Measurements from ENCODE around the gene SAP30BP. TPM values are rescaled to one million over a fixed set of nuclear protein-coding genes. Genes with fewer than 3 reads are reported as not detected.

Gene SAP30BP
- total and polyA plus RNA-seq, 2 donors (not counting 3 experiments of a cell fraction or from before 2014, with no cell fraction given) = 116 to 151 TPM

DNA sequence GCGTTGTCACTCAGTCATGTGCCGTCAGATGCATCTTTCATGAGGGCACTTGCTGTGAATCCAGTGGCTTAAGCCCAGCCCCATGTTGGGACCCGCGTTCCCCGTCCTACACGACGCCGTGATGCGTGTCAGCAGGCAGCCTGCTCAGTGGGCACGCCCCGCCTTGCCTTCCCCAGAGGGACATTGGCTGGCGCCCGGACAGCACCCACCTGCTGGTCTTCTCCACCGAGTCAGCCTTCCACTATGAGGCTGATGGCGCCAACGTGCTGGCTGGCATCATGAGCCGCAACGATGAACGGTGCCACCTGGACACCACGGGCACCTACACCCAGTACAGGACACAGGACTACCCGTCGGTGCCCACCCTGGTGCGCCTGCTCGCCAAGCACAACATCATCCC, 62.9 kb downstream of the SAP30BP start:
- no peak overlapping the region for H3K4me3 ChIP-seq (replicated peaks in 1 of 3; ENCODE audit: insufficient read depth in 1 of 3, low read depth in 1 of 3, low read length in 3 of 3)
- TF ChIP-seq FOS (IDR thresholded peaks at IDR 0.05; ENCODE audit: borderline replicate concordance, insufficient read depth, low read length) = no peak
- H3K4me2 ChIP-seq (ENCODE audit: insufficient read depth, low read length) = no peak overlapping the region
- no TSS peak for BruUV-seq (replicated peaks)
- H3K9ac ChIP-seq (replicated peaks; ENCODE audit: extremely low read depth, insufficient read depth, low read length) = no peak overlapping the region
- FAIRE-seq (no peak), DNase-seq (ENCODE audit: low read depth, low spot score) (no peak)
- ChIA-PET POLR2A (interaction anchor here (0.6 kb wide), 1 partner anchor 48 kb away, joined by 4 read pairs; no protein-coding TSS in a partner anchor), CTCF (interaction anchor here (0.8 to 1.6 kb wide), 7 partner anchors 8 to 97 kb away, joined by 3 to 15 read pairs (median 4); partner anchors contain the start of gene SMIM5)
- no peaks in the 10 kb centered on the region for H3K27me3 ChIP-seq (ENCODE audit: control insufficient read depth in 2 of 2, insufficient read depth in 2 of 2, low read length in 2 of 2)
- no peak overlapping the region for H3K27ac ChIP-seq (ENCODE audit: insufficient read depth, low read depth, low read length)
- H3K9me1 ChIP-seq (replicated peaks; ENCODE audit: control insufficient read depth, extremely low read depth, insufficient read depth, low read length) = no peaks in the 10 kb centered on the region
- H4K20me1 ChIP-seq (replicated peaks; ENCODE audit: control insufficient read depth, extremely low read depth, insufficient read depth, low read length) = no peaks in the 10 kb centered on the region
- dilution Hi-C loops (cut with MboI; ENCODE audit: extremely low pct_ligation_motif_present, low sequenced_read_pairs) = no loop called here
- no peak overlapping the region for H2AFZ ChIP-seq (ENCODE audit: low read depth, low read length)
- H3K4me1 ChIP-seq (ENCODE audit: control insufficient read depth, extremely low read depth, insufficient read depth, low read length) = no peaks in the 10 kb centered on the region
- no peaks in the 10 kb centered on the region for H3K9me3 ChIP-seq (replicated peaks; ENCODE audit: control insufficient read depth, insufficient read depth, low read length)
- no peaks in the 10 kb centered on the region for H3K36me3 ChIP-seq (ENCODE audit: control insufficient read depth in 2 of 2, extremely low read depth in 1 of 2, insufficient read depth in 2 of 2, low read length in 2 of 2)
- intact Hi-C loops (cut with micrococcal nuclease) = no loop called here
- H3K79me2 ChIP-seq (ENCODE audit: control insufficient read depth, insufficient read depth, low read length) = no peaks in the 10 kb centered on the region

DNA sequence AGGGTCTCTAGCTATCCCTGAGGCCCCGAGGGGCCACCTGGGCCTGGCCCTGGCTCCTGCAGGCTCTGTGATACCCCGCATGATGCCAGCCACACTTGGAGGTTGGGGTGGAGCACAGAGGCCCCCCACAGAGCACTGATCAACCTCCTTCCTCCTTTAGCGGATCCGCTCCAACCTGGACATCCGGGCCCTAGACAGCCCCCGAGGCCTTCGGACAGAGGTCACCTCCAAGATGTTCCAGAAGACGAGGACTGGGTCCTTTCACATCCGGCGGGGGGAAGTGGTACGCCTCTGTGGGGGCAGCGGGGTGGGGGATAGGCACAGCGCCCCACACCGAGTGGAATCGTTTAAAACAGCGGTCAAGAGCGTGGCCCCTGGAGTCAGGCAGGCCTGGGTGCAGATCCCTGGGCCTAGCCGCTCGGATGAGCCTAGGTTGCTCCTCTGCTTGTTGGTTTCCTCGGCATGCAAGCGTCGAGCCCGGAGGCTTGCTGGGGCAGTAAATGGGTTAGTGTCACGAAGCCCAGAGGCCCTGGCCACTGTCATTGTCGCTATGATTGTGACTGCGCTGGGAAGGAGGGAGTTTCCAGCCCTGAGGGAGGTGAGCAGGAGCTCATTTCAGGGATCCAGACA, 64.1 kb downstream of the SAP30BP start:
- no TSS peak for BruUV-seq (replicated peaks)
- no peak overlapping the region for H3K4me3 ChIP-seq (replicated peaks in 1 of 3; ENCODE audit: insufficient read depth in 1 of 3, low read depth in 1 of 3, low read length in 3 of 3)
- no peak for DNase-seq (ENCODE audit: low read depth, low spot score)
- no peak overlapping the region for H3K27ac ChIP-seq (ENCODE audit: insufficient read depth, low read depth, low read length)
- H3K9ac ChIP-seq (replicated peaks; ENCODE audit: extremely low read depth, insufficient read depth, low read length) = no peak overlapping the region
- no peak for TF ChIP-seq POLR2AphosphoS5 (IDR thresholded peaks at IDR 0.05; ENCODE audit: insufficient read depth, low read depth, low read length)
- TF ChIP-seq POLR2A (IDR thresholded peaks at IDR 0.05; ENCODE audit: low read depth, low read length) = no peak
- TF ChIP-seq GATA2 (IDR thresholded peaks at IDR 0.05; ENCODE audit: insufficient read depth, insufficient read length, low read depth, low read length) = no peak
- TF ChIP-seq, protein P1, sequence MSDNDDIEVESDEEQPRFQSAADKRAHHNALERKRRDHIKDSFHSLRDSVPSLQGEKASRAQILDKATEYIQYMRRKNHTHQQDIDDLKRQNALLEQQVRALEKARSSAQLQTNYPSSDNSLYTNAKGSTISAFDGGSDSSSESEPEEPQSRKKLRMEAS (IDR thresholded peaks at IDR 0.05; ENCODE audit: insufficient read depth, insufficient read length) = no peak
- no peak for TF ChIP-seq EZH2 (IDR thresholded peaks at IDR 0.05; ENCODE audit: borderline replicate concordance, low read depth, low read length, severe bottlenecking)
- TF ChIP-seq FOS (IDR thresholded peaks at IDR 0.05; ENCODE audit: borderline replicate concordance, insufficient read depth, low read length) = no peak
- TF ChIP-seq, protein P2, sequence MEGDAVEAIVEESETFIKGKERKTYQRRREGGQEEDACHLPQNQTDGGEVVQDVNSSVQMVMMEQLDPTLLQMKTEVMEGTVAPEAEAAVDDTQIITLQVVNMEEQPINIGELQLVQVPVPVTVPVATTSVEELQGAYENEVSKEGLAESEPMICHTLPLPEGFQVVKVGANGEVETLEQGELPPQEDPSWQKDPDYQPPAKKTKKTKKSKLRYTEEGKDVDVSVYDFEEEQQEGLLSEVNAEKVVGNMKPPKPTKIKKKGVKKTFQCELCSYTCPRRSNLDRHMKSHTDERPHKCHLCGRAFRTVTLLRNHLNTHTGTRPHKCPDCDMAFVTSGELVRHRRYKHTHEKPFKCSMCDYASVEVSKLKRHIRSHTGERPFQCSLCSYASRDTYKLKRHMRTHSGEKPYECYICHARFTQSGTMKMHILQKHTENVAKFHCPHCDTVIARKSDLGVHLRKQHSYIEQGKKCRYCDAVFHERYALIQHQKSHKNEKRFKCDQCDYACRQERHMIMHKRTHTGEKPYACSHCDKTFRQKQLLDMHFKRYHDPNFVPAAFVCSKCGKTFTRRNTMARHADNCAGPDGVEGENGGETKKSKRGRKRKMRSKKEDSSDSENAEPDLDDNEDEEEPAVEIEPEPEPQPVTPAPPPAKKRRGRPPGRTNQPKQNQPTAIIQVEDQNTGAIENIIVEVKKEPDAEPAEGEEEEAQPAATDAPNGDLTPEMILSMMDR (IDR thresholded peaks at IDR 0.05; ENCODE audit: extremely low read depth in 1 of 2, insufficient read depth in 1 of 2, low read depth in 1 of 2, low read length in 2 of 2) = no peak
- no peak for TF ChIP-seq MYC (IDR thresholded peaks at IDR 0.05; ENCODE audit: low read depth, low read length)
- TF ChIP-seq JUN (IDR thresholded peaks at IDR 0.05; ENCODE audit: borderline replicate concordance, insufficient read depth, insufficient read length, low read depth) = no peak
- intact Hi-C loops (cut with micrococcal nuclease) = no loop called here
- no peaks in the 10 kb centered on the region for H3K36me3 ChIP-seq (ENCODE audit: control insufficient read depth in 2 of 2, extremely low read depth in 1 of 2, insufficient read depth in 2 of 2, low read length in 2 of 2)
- dilution Hi-C loops (cut with MboI; ENCODE audit: extremely low pct_ligation_motif_present, low sequenced_read_pairs) = no loop called here
- no peaks in the 10 kb centered on the region for H3K4me1 ChIP-seq (ENCODE audit: control insufficient read depth, extremely low read depth, insufficient read depth, low read length)
- no peaks in the 10 kb centered on the region for H4K20me1 ChIP-seq (replicated peaks; ENCODE audit: control insufficient read depth, extremely low read depth, insufficient read depth, low read length)
- H3K9me3 ChIP-seq (replicated peaks; ENCODE audit: control insufficient read depth, insufficient read depth, low read length) = no peaks in the 10 kb centered on the region
- H2AFZ ChIP-seq (ENCODE audit: low read depth, low read length) = no peak overlapping the region
- H3K4me2 ChIP-seq (ENCODE audit: insufficient read depth, low read length) = no peak overlapping the region
- H3K27me3 ChIP-seq (ENCODE audit: control insufficient read depth in 2 of 2, insufficient read depth in 2 of 2, low read length in 2 of 2) = no peaks in the 10 kb centered on the region
- no peaks in the 10 kb centered on the region for H3K79me2 ChIP-seq (ENCODE audit: control insufficient read depth, insufficient read depth, low read length)
- ChIA-PET CTCF (interaction anchor here (0.6 to 2.8 kb wide), 6 partner anchors 17 to 97 kb away, joined by 3 to 13 read pairs (median 4); no protein-coding TSS in a partner anchor), POLR2A (no interaction called here)
- no peaks in the 10 kb centered on the region for H3K9me1 ChIP-seq (replicated peaks; ENCODE audit: control insufficient read depth, extremely low read depth, insufficient read depth, low read length)
- FAIRE-seq = no peak

Data from endothelial cell of umbilical vein (primary cell).